Measurements from ENCODE around the gene ARHGAP30.

Gene ARHGAP30

GRCh38 chr1:161089938-161090337 lies 20.2 kb upstream of the ARHGAP30 start:
- no peak for DNase-seq (ENCODE audit: low read depth, low spot score)

DNA sequence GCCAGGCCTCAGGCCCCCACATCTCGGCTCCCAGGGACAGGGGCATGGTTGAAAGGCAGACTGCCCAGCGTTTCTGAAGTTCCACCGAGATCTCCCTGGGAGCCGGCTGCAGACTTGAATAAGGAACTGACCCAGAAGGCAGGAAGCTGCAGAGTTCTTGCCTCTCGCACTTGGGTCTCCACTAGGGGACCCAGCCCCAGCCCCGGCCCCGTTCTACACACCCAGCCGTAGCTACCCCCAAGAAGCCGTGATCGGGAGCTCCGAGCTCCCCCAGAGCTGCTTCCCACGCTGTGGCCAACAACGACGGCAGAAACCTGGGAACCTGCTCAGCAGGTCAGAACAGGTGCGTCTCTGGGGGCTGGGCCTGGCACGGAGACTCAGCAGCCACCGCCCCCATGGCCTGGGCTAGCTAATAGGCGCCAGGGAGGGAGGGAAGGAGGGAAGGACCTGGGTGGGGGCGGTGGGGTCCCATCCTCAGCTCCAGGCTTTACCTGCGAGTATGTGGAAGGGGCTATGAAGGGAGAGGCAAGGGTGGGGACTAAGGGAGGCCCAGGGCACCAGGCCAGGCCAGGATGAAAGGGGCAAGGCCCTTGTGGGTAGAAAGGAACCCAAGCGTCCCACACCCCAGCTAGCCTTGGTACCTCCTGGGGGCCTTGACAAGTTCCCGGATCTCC lies 19.7 kb upstream of the ARHGAP30 start, which contains the start of gene NECTIN4:
NECTIN4 (minus strand) TSS at position 308 of the 674 bp plus-strand sequence; CDS start at position 46, 262 bp downstream.
- DNase-seq (ENCODE audit: low read depth, low spot score): no peak

- no peak for DNase-seq (ENCODE audit: low read depth, low spot score)
Measured at GRCh38 chr1:161088587-161089110, 19.0 kb upstream of the ARHGAP30 start.

- DNase-seq (ENCODE audit: low read depth, low spot score): no peak
Measured at GRCh38 chr1:161086457-161086856, 16.8 kb upstream of the ARHGAP30 start.

DNA sequence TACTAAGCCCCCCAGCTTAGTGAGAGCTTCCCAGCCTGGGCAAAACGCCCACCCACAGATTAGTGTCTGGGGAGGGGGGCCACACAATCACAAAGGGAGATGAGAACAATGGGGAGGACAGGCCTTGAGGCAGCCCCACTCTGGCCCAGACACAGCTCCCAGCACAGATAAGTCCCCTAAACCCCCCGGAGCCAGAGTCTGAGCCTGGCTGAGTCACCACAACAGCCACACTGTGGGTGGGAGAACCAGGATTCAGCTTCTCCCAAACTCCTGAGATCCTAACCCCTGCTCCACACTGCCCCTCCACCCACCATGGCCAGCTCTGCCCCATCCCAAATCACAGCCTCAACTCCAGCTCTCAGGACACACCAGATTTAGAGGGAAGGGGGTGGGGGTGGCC lies 15.5 kb upstream of the ARHGAP30 start:
- DNase-seq (ENCODE audit: low read depth, low spot score): no peak

GRCh38 chr1:161084597-161084988 lies 14.9 kb upstream of the ARHGAP30 start:
- DNase-seq (ENCODE audit: low read depth, low spot score): no peak

- DNase-seq (ENCODE audit: low read depth, low spot score): no peak
Measured at GRCh38 chr1:161083748-161084596, 14.3 kb upstream of the ARHGAP30 start.

DNA sequence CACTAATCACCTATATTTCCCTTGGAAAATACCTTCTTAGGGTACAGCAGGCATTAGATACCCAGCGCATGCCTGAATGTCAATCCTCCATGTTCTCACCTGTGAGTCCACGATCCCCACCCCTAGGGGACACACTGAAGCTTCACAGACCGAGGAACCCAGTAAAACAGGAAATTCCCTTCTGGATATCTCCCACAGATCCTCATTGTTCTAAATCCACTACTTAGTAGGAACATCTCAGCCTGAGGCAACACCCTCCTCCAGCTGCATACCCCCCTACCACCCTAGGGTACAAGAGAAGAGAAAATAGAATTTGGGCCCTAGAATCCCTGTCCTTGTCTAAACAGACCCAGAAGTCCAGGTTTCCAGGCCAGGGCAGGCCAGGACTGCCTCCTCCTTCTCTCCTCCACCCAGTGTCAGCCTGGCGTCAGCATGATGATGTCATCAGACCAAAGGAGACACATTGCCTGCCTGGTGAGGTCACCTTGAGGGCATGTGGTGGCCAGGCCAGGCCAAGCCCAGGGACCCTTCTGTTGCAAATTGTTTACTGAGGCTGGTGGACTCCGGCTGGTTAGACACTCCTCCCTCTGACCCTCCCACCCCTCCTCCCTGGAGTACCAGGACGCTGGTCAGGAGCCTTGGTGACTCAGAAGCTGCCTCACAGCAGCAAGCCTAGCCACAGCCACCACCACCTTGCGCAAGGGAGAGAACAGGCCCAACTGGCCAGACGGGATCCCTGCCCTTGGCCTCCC lies 13.5 kb upstream of the ARHGAP30 start:
- no peak for DNase-seq (ENCODE audit: low read depth, low spot score)

GRCh38 chr1:161082483-161082882 lies 12.8 kb upstream of the ARHGAP30 start:
- DNase-seq (ENCODE audit: low read depth, low spot score): no peak

GRCh38 chr1:161081519-161081918 lies 11.8 kb upstream of the ARHGAP30 start:
- no peak for DNase-seq (ENCODE audit: low read depth, low spot score)

GRCh38 chr1:161080441-161081405 lies 11.0 kb upstream of the ARHGAP30 start:
- no peak for DNase-seq (ENCODE audit: low read depth, low spot score)

DNA sequence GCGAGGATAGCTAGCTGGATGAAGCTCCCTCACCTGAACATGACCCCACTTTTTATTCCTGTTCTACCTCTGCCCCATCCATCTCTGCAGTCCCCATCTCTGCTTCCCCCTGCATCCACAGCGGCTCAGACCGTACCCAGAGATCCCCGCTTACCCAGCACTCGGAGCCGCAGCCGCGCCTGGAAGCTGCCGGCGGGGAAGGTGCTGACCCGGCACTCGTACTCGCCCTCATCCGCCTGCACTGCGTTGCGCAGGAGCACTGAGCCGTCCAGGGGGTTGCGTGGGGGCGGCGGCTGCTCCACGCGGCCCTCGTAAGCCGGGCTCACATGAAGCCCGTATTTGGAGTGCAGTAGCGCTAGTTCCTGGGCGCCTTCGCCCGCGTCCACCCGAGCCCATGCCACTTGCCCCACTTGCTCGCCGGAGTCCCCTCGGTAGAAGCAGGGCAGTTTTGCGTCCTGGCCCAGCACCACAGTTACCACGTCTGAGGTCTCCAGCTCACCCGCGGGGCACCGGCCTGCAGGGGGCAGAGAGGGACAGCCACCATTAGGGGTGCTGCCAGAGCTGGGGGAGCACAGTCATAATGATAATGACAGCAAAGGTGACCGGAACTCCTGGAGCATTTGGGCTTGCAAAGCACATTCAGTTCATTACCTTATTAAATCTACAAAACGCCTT lies 9.9 kb upstream of the ARHGAP30 start:
- DNase-seq (ENCODE audit: low read depth, low spot score): no peak

GRCh38 chr1:161077426-161077825 lies 7.7 kb upstream of the ARHGAP30 start:
- DNase-seq (ENCODE audit: low read depth, low spot score): no peak

GRCh38 chr1:161076410-161076809 lies 6.7 kb upstream of the ARHGAP30 start:
- no peak for DNase-seq (ENCODE audit: low read depth, low spot score)

GRCh38 chr1:161074676-161075368 lies 5.1 kb upstream of the ARHGAP30 start:
- DNase-seq (ENCODE audit: low read depth, low spot score): no peak

GRCh38 chr1:161073474-161074121 lies 3.9 kb upstream of the ARHGAP30 start:
- DNase-seq (ENCODE audit: low read depth, low spot score): no peak

GRCh38 chr1:161072751-161073449 lies 3.2 kb upstream of the ARHGAP30 start:
- no peak for DNase-seq (ENCODE audit: low read depth, low spot score)

GRCh38 chr1:161071886-161072371 lies 2.2 kb upstream of the ARHGAP30 start:
- no peak for DNase-seq (ENCODE audit: low read depth, low spot score)

Data from activated CD4-positive, CD25-positive, alpha-beta regulatory T cell treated with anti-CD3 and anti-CD28 coated beads, Interleukin-2, amount 50 U/mL, for 16 hours (primary cell).